K562 (cell line): ENCODE results near the gene MRPL54. TPM values are rescaled to one million over a fixed set of nuclear protein-coding genes. Genes with fewer than 3 reads are reported as not detected.

Source experiments
- ATAC-seq: fragments of 200-7000 bp; cut with Tn5 transposase; 3 replicates; pipeline ENCODE4 v1.9.1; 2020; ENCODE audit warnings: moderate library complexity
- BruUV-seq: library from RNA; stranded (reverse); fragments of 400-500 nt; replicated peaks from 2 replicates; lab custom pipeline; 2021; lab: Mats Ljungman, UMichigan
- CTCF ChIA-PET: fragments of 300-600 bp; formaldehyde crosslinking; extraction: SDS; loops from one replicate; lab custom pipeline; 2021; ENCODE audit warnings: low intra/inter-chr PET ratio; lab: Yijun Ruan, JAX
- POLR2A ChIA-PET: fragments of 300-600, 350-650 bp; sonication (Branson Sonifier 250); formaldehyde crosslinking; extraction: SDS; loops from one replicate; lab custom pipeline; 2021; ENCODE audit warnings: antibody characterized with exemption, inconsistent platforms; lab: Yijun Ruan, JAX
- DNase-seq, 4 experiments: peaks; one replicate each; pipeline versions ENCODE4 v3.0.0 to v3.0.0-alpha.2; 2011 to 2018; ENCODE audit warnings: low spot score in 3 of 4, mixed read lengths in 3 of 4; ENCODE audit errors: extremely low read depth in 1 of 4
- FAIRE-seq: peaks from 2 replicates; lab custom pipeline; 2011; peaks lifted over from hg19 to GRCh38; lab: Jason Lieb, UNC
- H2AFZ ChIP-seq: 2 replicates; pipeline ENCODE4 v1.6.0; 2011; ENCODE audit warnings: low read depth, low read length, control low read depth, inconsistent platforms
- H3K27ac ChIP-seq: fragments of 200-600 bp; 3 replicates; pipeline ENCODE4 v1.8.0; 2011; ENCODE audit warnings: low read depth, mild to moderate bottlenecking, control low read depth, inconsistent platforms, low read length, moderate library complexity, mixed read lengths; ENCODE audit errors: extremely low read depth
- H3K27me3 ChIP-seq, 2 experiments: fragments of 300-600 bp in 1 of 2; 2 replicates in 1 of 2; 3 replicates in 1 of 2; pipeline versions ENCODE4 v1.6.0 to v1.8.0; 2011; ENCODE audit warnings: inconsistent platforms in 2 of 2, low read length in 2 of 2, mild to moderate bottlenecking in 1 of 2, mixed read lengths in 1 of 2, moderate library complexity in 1 of 2; ENCODE audit not compliant: control insufficient read depth in 2 of 2, insufficient read depth in 2 of 2
- H3K36me3 ChIP-seq: fragments of 300-600 bp; 3 replicates; pipeline ENCODE4 v1.8.0; 2011; ENCODE audit warnings: mild to moderate bottlenecking, low read length, inconsistent platforms; ENCODE audit not compliant: control insufficient read depth, insufficient read depth
- H3K4me1 ChIP-seq, 2 experiments: fragments of 200-600 bp in 1 of 2; replicated peaks in 1 of 2; 2 replicates in 1 of 2; 3 replicates in 1 of 2; pipeline versions ENCODE4 v1.5.1 to v1.8.0; 2011; ENCODE audit warnings: inconsistent platforms in 2 of 2, low read length in 2 of 2, mild to moderate bottlenecking in 1 of 2, mixed read lengths in 1 of 2, moderate library complexity in 1 of 2; ENCODE audit not compliant: control insufficient read depth in 2 of 2, insufficient read depth in 2 of 2
- H3K4me2 ChIP-seq: 2 replicates; pipeline ENCODE4 v1.6.1; 2011; ENCODE audit warnings: low read length, control low read depth, inconsistent platforms, mixed read lengths; ENCODE audit not compliant: insufficient read depth
- H3K4me3 ChIP-seq: fragments of 200-600 bp; sonication (generic), shearing (Covaris generic); 2 replicates; pipeline ENCODE4 v1.5.1; 2016; ENCODE audit warnings: control low read depth, inconsistent platforms
- H3K79me2 ChIP-seq: fragments of 200-600 bp; 3 replicates; pipeline ENCODE4 v1.8.0; 2011; ENCODE audit warnings: low read length, inconsistent platforms; ENCODE audit not compliant: control insufficient read depth, insufficient read depth
- H3K9ac ChIP-seq, 2 experiments: 2 replicates each; pipeline versions ENCODE4 v1.6.0 to v1.6.1; 2011; ENCODE audit warnings: low read depth in 2 of 2, low read length in 2 of 2, control low read depth in 1 of 2, inconsistent platforms in 1 of 2, mild to moderate bottlenecking in 1 of 2, mixed read lengths in 1 of 2; ENCODE audit not compliant: insufficient read depth in 1 of 2
- H3K9me1 ChIP-seq: one replicate; pipeline ENCODE4 v1.6.0; 2011; ENCODE audit warnings: inconsistent platforms, mild to moderate bottlenecking, low read length, moderate library complexity; ENCODE audit not compliant: control insufficient read depth, insufficient read depth
- H3K9me3 ChIP-seq: replicated peaks from 2 replicates; pipeline ENCODE4 v1.5.1; 2011; ENCODE audit warnings: low read depth, low read length, inconsistent platforms; ENCODE audit not compliant: control insufficient read depth, insufficient read depth
- H4K20me1 ChIP-seq: replicated peaks from 2 replicates; pipeline ENCODE4 v1.6.1; 2011; ENCODE audit warnings: low read length, inconsistent platforms, mixed read lengths; ENCODE audit not compliant: control insufficient read depth, insufficient read depth
- BCOR ChIP-seq: fragments of 450-650 bp; IDR thresholded peaks from 2 replicates; pipeline ENCODE4 v1.6.1; 2016
- ESRRA ChIP-seq: fragments of 450-650 bp; IDR thresholded peaks from 2 replicates; pipeline ENCODE4 v1.6.1; 2014; ENCODE audit warnings: low read depth, mild to moderate bottlenecking, moderate library complexity, borderline replicate concordance
- KDM1A ChIP-seq, 2 experiments: fragments of 450-650 bp; IDR thresholded peaks; 2 replicates each; pipeline ENCODE4 v1.6.1; 2016; ENCODE audit warnings: mild to moderate bottlenecking in 2 of 2
- POLR2G ChIP-seq: fragments of 200-400 bp; formaldehyde crosslinking; IDR thresholded peaks from 2 replicates; pipeline ENCODE4 v1.6.1; 2017; ENCODE audit warnings: low read depth, mild to moderate bottlenecking, antibody characterized with exemption, low read length, moderate library complexity
- RBM25 ChIP-seq: fragments of 200-400 bp; formaldehyde crosslinking; IDR thresholded peaks from 2 replicates; pipeline ENCODE4 v1.6.1; 2018; ENCODE audit warnings: low read length, low read depth, moderate library complexity; ENCODE audit not compliant: severe bottlenecking
- ZFP36 ChIP-seq: fragments of 150-350 bp; IDR thresholded peaks from 2 replicates; pipeline ENCODE4 v1.6.1; 2018; ENCODE audit warnings: low read length, low read depth; ENCODE audit not compliant: partially characterized antibody
- ZNF778 ChIP-seq: fragments of 450-650 bp; formaldehyde crosslinking; IDR thresholded peaks from 2 replicates; pipeline ENCODE4 v1.4.0; 2020; ENCODE audit warnings: mild to moderate bottlenecking, moderate library complexity
- WGBS: fragments of 100-300 bp; shearing (Covaris generic); methylation state at CpG from one replicate; pipeline ENCODE4 v1.1.6; 2016; ENCODE audit warnings: low coverage, mixed read lengths; ENCODE audit not compliant: insufficient coverage; ENCODE audit errors: missing lambda C conversion rate; 5-methylcytosine and 5-hydroxymethylcytosine counted together
- in situ Hi-C: fragments of 300-500 bp; cut with MboI; formaldehyde crosslinking; loops from 4 replicates; pipeline ENCODE4 v1.15.0; 2018; ENCODE audit warnings: inconsistent platforms, mixed read lengths
- intact Hi-C: fragments of 100-400 bp; cut with micrococcal nuclease; formaldehyde crosslinking; loops from 2 replicates; pipeline ENCODE4 v1.14.2; 2022
- polyA plus RNA-seq, 8 experiments: library from polyadenylated mRNA; depleted of rRNA in 4 of 8; stranded (reverse) in 5 of 8; unstranded in 3 of 8; fragments of >200 nt; fragmentation: Nextera tagmentation in 2 of 8; fragmentation: Illumina TruSeq in 1 of 8; extraction: Ambion mirVana in 2 of 8; extraction: Trizol in 1 of 8; gene quantifications; 2 replicates each; pipeline versions ENCODE4 v1.2.1 to v1.2.3, GENCODE V29; 2011 to 2014; ENCODE audit warnings: inconsistent platforms in 1 of 8, missing spikeins in 1 of 8
- total RNA-seq, 7 experiments: library from RNA; depleted of rRNA in 6 of 7; stranded (reverse); fragments of >200 nt in 6 of 7; fragmentation: Illumina TruSeq in 2 of 7; extraction: Trizol in 2 of 7; gene quantifications; 2 replicates each; pipeline versions ENCODE4 v1.2.1 to v1.2.3, GENCODE V29; 2011 to 2021; ENCODE audit warnings: low replicate concordance in 1 of 7

Gene MRPL54
- total and polyA plus RNA-seq, 9 of the 15 experiments (the other 6 are each of a cell fraction or from before 2014, with no cell fraction given) = 3.5 to 120 (median 56.9) TPM

- no TSS peak for BruUV-seq
- in situ Hi-C loops = no loop called here
- H3K79me2 ChIP-seq = peaks cover 6% of the 10 kb centered on the region
- H3K27me3 ChIP-seq = peaks cover 0 to 9% of the 10 kb centered on the region in 2 experiments; a peak in 1 of 5 replicates
- H4K20me1 ChIP-seq = no peaks in the 10 kb centered on the region
- WGBS = 25% methylated on average over 6 of the region's 6 CpGs
- FAIRE-seq = no peak
- TF ChIP-seq POLR2G = no peak
- peak; percentile 13 for TF ChIP-seq RBM25
- no peak for TF ChIP-seq ESRRA
- peak; percentile 47 for TF ChIP-seq ZFP36
- no peak for TF ChIP-seq ZNF778 (CRISPR knock-in tag)
- TF ChIP-seq BCOR = peak; percentile 61; the same call in 1 of the 2 replicates
- peak; percentile 37 to 57; a peak in 2 of 4 replicates for TF ChIP-seq KDM1A (IDR thresholded peaks at IDR 0.05)
- intact Hi-C loops = no loop called here
- H3K9me1 ChIP-seq = no peaks in the 10 kb centered on the region
- no peak overlapping the region for H3K27ac ChIP-seq
- no peak for DNase-seq
- POLR2A ChIA-PET = no interaction called here
- ATAC-seq = no peak
- H3K4me2 ChIP-seq = no peak overlapping the region
- CTCF ChIA-PET = no interaction called here
- H3K4me3 ChIP-seq = no peak overlapping the region
- H3K36me3 ChIP-seq = no peaks in the 10 kb centered on the region
- no peak overlapping the region for H2AFZ ChIP-seq
- 0 out of 2 replicates have a peak, but pooled peaks cover 2% of the 10 kb centered on the region for H3K9me3 ChIP-seq
- peaks cover 0 to 16% of the 10 kb centered on the region in 2 experiments; a peak in 2 of 5 replicates for H3K4me1 ChIP-seq
- H3K9ac ChIP-seq = no peak overlapping the region
Observed at GRCh38 chr19:3790209-3790734, 27.8 kb downstream of the MRPL54 start.
